ENCODE measurements around the gene MUC4.
"Not testable (repeated sequence)": the region's sequence is repeated elsewhere in the genome, so short reads cannot be mapped to it uniquely, and the experiment has no call there.

Gene MUC4

GRCh38 chr3:195773956-195774537 is 37.7 kb downstream of the MUC4 start:
- DNase-seq: no peak

GRCh38 chr3:195771646-195772300 is 40.0 kb downstream of the MUC4 start:
- no peak for DNase-seq

GRCh38 chr3:195770841-195771645 is 40.7 kb downstream of the MUC4 start:
- not testable (repeated sequence) for DNase-seq

- DNase-seq: no peak
These were observed 41.5 kb downstream of the MUC4 start for GRCh38 chr3:195770081-195770840.

DNA sequence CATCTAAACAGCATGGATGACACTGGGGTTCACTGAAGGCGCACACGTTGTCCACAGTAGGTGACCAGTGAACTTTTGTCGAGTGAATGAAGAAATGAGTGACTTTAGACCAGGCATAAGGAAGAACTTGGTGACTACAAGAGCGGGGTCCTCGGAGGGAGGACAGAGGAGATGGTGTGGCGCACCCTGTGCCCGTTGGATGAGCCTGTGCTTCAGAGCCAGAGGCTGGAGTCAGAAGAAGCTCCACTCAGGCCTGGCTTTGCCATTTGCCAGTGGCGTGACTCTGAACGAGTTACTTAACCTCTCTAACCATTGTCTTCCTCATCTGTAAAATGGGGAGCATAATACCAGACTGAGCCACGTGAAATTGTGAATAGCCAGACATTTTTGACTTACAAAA is 42.2 kb downstream of the MUC4 start:
- DNase-seq: no peak

- no peak for DNase-seq
These were observed 42.9 kb downstream of the MUC4 start for GRCh38 chr3:195768831-195769303.

GRCh38 chr3:195768414-195768813 is 43.3 kb downstream of the MUC4 start:
- DNase-seq: no peak

GRCh38 chr3:195767792-195768191 is 43.9 kb downstream of the MUC4 start:
- DNase-seq: no peak

GRCh38 chr3:195766671-195767070 is 45.1 kb downstream of the MUC4 start:
- DNase-seq: no peak

GRCh38 chr3:195764961-195765706 is 46.6 kb downstream of the MUC4 start:
- no peak for DNase-seq

DNA sequence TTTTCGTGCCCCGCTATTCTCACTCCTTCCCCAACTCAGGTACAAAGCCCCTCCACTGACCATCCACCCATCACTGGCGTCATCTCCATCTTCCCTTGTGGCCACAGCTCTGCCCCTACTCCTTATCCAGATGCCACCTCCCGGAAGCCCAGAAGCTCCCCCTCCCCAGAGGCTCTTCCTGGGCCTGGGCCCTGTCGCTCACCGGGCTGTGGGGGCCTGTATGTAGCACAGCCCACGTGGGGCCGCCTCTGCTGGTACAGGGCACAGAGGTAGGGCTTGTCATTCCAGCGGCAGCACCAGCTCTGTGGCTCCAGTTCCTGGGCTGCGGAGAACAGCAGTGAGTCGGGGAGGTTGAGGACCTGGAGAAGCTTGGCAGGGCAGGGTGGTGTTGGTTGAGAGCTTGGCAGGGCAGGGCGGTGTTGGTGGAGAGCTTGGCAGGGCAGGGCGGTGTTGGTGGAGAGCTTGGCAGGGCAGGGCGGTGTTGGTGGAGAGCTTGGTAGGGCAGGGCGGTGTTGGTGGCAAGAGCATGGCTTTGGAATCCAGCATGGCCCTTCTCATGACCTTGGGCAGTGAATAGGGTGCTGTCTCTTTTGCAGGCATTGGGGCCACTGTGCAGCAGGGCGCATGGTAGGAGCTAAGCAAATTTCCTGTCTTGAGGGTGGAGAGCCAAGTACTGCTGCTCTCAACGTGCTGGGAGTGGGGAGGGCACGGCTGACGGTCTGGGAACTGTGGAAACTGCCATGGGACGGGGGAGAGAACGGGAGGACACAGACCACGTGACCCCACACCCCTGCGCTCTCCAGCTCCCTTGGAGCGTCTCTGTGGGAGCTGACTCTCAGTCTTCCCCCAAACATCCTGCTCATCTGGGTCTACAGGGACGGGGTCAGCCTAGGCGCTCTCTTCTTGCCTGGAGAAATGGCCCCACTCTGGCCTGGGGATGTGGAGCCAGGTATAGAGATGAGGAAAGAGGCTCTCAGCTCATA is 47.6 kb downstream of the MUC4 start:
- DNase-seq: no peak

GRCh38 chr3:195763076-195763830 is 48.5 kb downstream of the MUC4 start:
- DNase-seq: no peak

GRCh38 chr3:195762611-195763010 is 49.1 kb downstream of the MUC4 start:
- DNase-seq: no peak

GRCh38 chr3:195762249-195762585 is 49.5 kb downstream of the MUC4 start:
- no peak for DNase-seq

DNA sequence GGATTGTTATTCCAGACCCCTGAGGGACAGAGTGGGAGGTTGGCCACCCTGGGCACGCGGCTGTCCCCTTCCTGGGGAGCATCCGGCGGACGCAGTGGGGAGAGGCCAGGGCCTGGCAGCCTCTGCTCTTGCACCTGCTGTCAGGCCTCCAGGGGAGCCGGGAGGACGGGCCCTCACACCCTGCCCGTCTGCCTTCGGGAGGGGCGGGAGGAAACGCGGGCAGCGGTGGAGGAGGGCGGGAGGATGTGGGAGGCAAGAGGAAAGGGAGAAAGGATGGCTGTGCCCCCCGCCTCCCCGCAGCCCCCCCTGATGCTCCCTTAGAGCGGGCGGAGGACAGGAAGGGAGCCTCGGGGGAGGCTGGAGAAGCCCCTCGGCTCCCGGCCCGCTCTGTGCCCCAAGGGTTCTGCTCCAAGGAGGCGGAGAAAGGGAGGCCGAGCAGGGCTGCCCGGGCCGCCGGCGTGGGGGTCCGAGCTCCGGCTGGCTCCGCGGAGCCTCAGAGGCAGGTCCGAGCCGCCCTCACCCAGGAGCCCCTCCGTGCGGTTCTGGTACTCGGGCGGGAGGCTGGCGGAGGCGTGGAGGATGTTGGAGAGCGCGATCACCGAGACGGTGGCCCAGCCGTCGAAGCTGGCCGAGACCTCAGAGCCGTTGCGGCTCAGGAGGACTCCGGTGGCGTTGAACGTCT is 50.0 kb downstream of the MUC4 start:
- DNase-seq: no peak

DNA sequence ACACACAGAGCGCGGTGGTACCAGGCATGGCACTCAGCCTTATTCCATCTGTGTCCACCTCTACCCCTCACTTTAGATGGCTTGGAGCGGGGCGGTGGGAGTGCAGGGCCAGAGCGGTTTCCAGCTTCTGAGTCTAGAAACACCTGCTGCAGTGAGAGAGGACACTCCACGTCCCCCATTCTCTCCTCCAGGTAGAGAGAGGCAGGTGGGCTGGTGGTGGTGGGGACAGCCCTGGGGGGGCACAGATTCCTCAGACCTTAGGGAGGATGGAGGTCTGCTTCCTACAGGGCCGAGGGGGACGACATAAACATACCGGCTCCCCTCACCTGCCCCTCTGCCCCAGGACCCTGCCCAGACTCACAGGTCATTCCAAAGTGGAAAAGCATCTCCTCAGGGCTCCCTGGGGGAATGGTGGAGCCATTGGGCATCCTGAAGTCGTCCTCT is 50.6 kb downstream of the MUC4 start:
- DNase-seq: no peak

GRCh38 chr3:195760345-195761122 is 51.2 kb downstream of the MUC4 start:
- no peak for DNase-seq

DNA sequence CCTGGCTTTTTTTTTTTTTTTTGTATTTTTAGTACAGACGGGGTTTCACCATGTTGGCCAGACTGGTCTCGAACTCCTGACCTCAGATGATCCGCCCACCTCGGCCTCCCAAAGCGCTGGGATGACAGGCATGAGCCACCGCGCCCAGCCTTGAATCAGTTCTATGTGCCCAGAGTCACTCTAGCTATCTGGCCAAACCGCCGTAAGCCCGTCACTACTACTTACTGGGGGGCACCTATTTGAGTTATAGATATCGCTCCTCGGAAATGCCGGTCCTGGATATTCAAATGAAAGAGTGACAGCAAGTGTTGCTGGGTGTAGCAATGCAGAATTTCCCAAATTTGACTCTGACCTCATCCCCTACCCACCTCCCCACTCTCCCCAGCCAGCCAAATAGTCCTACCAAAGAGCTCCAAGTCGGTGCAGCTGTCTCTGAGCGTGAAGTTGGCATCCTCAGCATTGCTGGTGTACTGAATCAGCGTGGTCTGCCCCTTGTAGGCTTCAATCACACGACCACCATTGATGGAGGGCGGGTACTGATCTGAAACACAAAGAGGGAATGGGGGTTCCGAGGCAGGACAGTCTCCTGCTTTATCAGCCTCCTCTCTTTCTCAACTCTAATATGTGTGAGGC is 52.9 kb downstream of the MUC4 start:
- DNase-seq: no peak

DNA sequence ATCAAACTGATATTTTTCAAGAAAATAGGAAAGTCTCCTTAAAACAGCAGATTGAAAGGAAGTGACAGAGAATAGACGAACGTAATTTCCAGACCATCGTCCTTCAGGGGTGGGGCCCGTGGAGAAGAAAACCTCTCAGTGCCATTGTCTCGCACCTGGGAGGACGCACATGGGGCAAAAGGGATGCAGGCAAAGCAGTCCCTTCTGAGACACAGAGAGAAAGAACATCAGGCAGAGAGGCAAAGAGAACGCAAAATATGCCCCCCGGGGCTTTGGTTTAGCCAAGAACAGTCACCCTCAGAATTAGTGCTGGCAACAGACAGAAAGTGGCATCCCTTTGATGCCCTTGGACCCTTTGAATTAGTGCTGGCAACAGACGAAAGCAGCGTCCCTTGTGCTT is 53.9 kb downstream of the MUC4 start:
- no peak for DNase-seq

All from stimulated activated CD4-positive, alpha-beta T cell treated with anti-CD3 and anti-CD28 coated beads, Interleukin-4, amount 100 ng/mL, for 1 hour (primary cell).